Neural cell (in vitro differentiated cells): Measurements from ENCODE around the gene GRIK3. TPM values are rescaled to one million over a fixed set of nuclear protein-coding genes. Genes with fewer than 3 reads are reported as not detected.

Source experiments
- H2AFZ ChIP-seq: fragments of 200-600, 300-800 bp; sonication (generic), shearing (Covaris generic); 2 replicates; pipeline ENCODE4 v1.6.0; 2014; ENCODE audit warnings: low read depth, mild to moderate bottlenecking, antibody characterized with exemption, low read length, moderate library complexity
- H3F3A ChIP-seq: fragments of 200-600 bp; shearing (Covaris generic); 2 replicates; pipeline ENCODE4 v1.6.1; 2016; ENCODE audit warnings: mild to moderate bottlenecking, moderate library complexity, mixed read lengths, antibody characterized with exemption, low read length; ENCODE audit not compliant: insufficient read depth, poor library complexity, severe bottlenecking
- H3K27ac ChIP-seq: fragments of 200-600, 300-800 bp; sonication (generic), shearing (Covaris generic); 2 replicates; pipeline ENCODE4 v1.5.1; 2014; ENCODE audit warnings: mild to moderate bottlenecking, low read length, moderate library complexity
- H3K27me3 ChIP-seq: fragments of 300-800, 200-600 bp; sonication (generic), shearing (Covaris generic); 2 replicates; pipeline ENCODE4 v1.6.0; 2014; ENCODE audit warnings: mild to moderate bottlenecking, low read depth, low read length, moderate library complexity; ENCODE audit not compliant: insufficient read depth
- H3K36me3 ChIP-seq: fragments of 300-800, 200-600 bp; sonication (generic), shearing (Covaris generic); 2 replicates; pipeline ENCODE4 v1.5.1; 2014; ENCODE audit warnings: mild to moderate bottlenecking, antibody characterized with exemption, low read length, moderate library complexity; ENCODE audit not compliant: insufficient read depth
- H3K4me2 ChIP-seq: fragments of 300-800, 200-600 bp; sonication (generic), shearing (Covaris generic); 2 replicates; pipeline ENCODE4 v1.6.0; 2014; ENCODE audit warnings: mild to moderate bottlenecking, low read length
- H3K4me3 ChIP-seq: fragments of 300-800, 200-600 bp; sonication (generic), shearing (Covaris generic); 2 replicates; pipeline ENCODE4 v1.5.1; 2014; ENCODE audit warnings: mild to moderate bottlenecking, low read length, moderate library complexity
- H3K79me2 ChIP-seq: fragments of 200-600 bp; shearing (Covaris generic); replicated peaks from 2 replicates; pipeline ENCODE4 v1.6.0; 2014; ENCODE audit warnings: mild to moderate bottlenecking, low read length, moderate library complexity; ENCODE audit not compliant: insufficient read depth
- H3K9ac ChIP-seq: fragments of 300-800, 200-600 bp; sonication (generic), shearing (Covaris generic); 2 replicates; pipeline ENCODE4 v1.6.1; 2016; ENCODE audit warnings: mild to moderate bottlenecking, low read length, mixed read lengths
- H3K9me2 ChIP-seq: fragments of 200-600 bp; shearing (Covaris generic); 2 replicates; pipeline ENCODE4 v1.6.1; 2016; ENCODE audit warnings: mild to moderate bottlenecking, low read length, mixed read lengths; ENCODE audit not compliant: insufficient read depth
- H3K9me3 ChIP-seq: fragments of 200-600, 300-800 bp; sonication (generic), shearing (Covaris generic); 2 replicates; pipeline ENCODE4 v1.6.1; 2016; ENCODE audit warnings: mild to moderate bottlenecking, mixed run types, low read length, moderate library complexity, mixed read lengths
- H4K20me1 ChIP-seq: fragments of 200-600 bp; shearing (Covaris generic); 2 replicates; pipeline ENCODE4 v1.6.1; 2016; ENCODE audit warnings: mild to moderate bottlenecking, mixed run types; ENCODE audit not compliant: insufficient read depth
- CTCF ChIP-seq: fragments of 450-650 bp; IDR thresholded peaks from 2 replicates; pipeline ENCODE4 v1.5.1; 2014; ENCODE audit warnings: antibody characterized with exemption, mild to moderate bottlenecking, moderate library complexity; ENCODE audit not compliant: poor library complexity, severe bottlenecking
- EP300 ChIP-seq: fragments of 450-650 bp; conservative IDR thresholded peaks from 2 replicates; pipeline ENCODE4 v1.6.1; 2014; ENCODE audit warnings: antibody characterized with exemption, mild to moderate bottlenecking, moderate library complexity; ENCODE audit not compliant: poor library complexity, severe bottlenecking
- EZH2 ChIP-seq: fragments of 200-600, 300-800 bp; shearing (Covaris generic), sonication (generic); IDR thresholded peaks from 2 replicates; pipeline ENCODE4 v1.6.1; 2014; ENCODE audit warnings: antibody characterized with exemption, low read length, borderline replicate concordance, mild to moderate bottlenecking; ENCODE audit not compliant: insufficient read depth, poor library complexity, severe bottlenecking
- MXI1 ChIP-seq: fragments of 450-650 bp; conservative IDR thresholded peaks from 2 replicates; pipeline ENCODE4 v1.6.1; 2014; ENCODE audit warnings: antibody characterized with exemption, mild to moderate bottlenecking; ENCODE audit not compliant: poor library complexity, severe bottlenecking
- POLR2AphosphoS5 ChIP-seq: IDR thresholded peaks from 2 replicates; pipeline ENCODE4 v1.6.1; 2012
- RAD21 ChIP-seq: fragments of 450-650 bp; conservative IDR thresholded peaks from 2 replicates; pipeline ENCODE4 v1.6.1; 2014; ENCODE audit warnings: antibody characterized with exemption, mild to moderate bottlenecking, moderate library complexity
- SMC3 ChIP-seq: fragments of 450-650 bp; conservative IDR thresholded peaks from 2 replicates; pipeline ENCODE4 v1.6.1; 2014; ENCODE audit warnings: antibody characterized with exemption, mild to moderate bottlenecking, moderate library complexity; ENCODE audit not compliant: poor library complexity
- TAF1 ChIP-seq: IDR thresholded peaks from 2 replicates; pipeline ENCODE4 v1.6.1; 2012; ENCODE audit warnings: low read depth
- polyA plus RNA-seq: library from polyadenylated mRNA; depleted of rRNA; stranded (reverse); fragments of >200 nt; gene quantifications from 2 replicates; pipeline ENCODE4 v1.2.3, GENCODE V29; 2014
- TF ChIP-seq, protein P1 (sequence below): IDR thresholded peaks from 2 replicates; pipeline ENCODE4 v1.6.1; 2012; ENCODE audit warnings: borderline replicate concordance

GRIK3 gene
- polyA plus RNA-seq, 1 donor from 2014 or later, result 5.0 TPM

DNA sequence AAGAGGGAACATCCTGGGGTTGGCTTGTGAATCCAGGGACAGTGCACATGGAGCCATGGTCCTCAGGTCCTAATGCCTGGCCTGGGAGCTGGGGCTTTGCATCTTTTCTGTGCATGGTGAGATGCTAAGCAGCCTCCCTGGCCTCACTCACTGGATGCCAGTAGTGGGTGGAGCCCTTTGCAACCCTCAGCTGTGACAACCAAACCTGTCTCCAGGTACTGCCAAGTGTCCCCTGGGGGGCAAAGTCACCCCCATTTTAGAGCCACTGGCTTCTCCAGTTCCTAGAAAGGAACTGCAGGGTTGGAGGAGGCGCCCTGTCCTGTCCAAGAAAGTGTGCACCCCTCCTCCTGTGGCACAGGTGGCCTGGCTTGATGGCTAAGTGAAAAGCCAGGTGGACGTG lies 44.6 kb upstream of the GRIK3 start:
- Histone ChIP-seq H3K27me3 (no peaks in the 10 kb centered on the region), H3K79me2 (no peaks in the 10 kb centered on the region), H4K20me1 (no peaks in the 10 kb centered on the region), H2AFZ (no peak overlapping the region), H3K9me2 (no peaks in the 10 kb centered on the region), H3K27ac (no peak overlapping the region), H3K9ac (no peak overlapping the region), H3K4me2 (no peak overlapping the region), H3K36me3 (no peaks in the 10 kb centered on the region), H3K4me3 (no peak overlapping the region), H3K9me3 (no peaks in the 10 kb centered on the region), H3F3A (no peaks in the 10 kb centered on the region)
- TF ChIP-seq, protein P1, sequence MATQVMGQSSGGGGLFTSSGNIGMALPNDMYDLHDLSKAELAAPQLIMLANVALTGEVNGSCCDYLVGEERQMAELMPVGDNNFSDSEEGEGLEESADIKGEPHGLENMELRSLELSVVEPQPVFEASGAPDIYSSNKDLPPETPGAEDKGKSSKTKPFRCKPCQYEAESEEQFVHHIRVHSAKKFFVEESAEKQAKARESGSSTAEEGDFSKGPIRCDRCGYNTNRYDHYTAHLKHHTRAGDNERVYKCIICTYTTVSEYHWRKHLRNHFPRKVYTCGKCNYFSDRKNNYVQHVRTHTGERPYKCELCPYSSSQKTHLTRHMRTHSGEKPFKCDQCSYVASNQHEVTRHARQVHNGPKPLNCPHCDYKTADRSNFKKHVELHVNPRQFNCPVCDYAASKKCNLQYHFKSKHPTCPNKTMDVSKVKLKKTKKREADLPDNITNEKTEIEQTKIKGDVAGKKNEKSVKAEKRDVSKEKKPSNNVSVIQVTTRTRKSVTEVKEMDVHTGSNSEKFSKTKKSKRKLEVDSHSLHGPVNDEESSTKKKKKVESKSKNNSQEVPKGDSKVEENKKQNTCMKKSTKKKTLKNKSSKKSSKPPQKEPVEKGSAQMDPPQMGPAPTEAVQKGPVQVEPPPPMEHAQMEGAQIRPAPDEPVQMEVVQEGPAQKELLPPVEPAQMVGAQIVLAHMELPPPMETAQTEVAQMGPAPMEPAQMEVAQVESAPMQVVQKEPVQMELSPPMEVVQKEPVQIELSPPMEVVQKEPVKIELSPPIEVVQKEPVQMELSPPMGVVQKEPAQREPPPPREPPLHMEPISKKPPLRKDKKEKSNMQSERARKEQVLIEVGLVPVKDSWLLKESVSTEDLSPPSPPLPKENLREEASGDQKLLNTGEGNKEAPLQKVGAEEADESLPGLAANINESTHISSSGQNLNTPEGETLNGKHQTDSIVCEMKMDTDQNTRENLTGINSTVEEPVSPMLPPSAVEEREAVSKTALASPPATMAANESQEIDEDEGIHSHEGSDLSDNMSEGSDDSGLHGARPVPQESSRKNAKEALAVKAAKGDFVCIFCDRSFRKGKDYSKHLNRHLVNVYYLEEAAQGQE, result no peak
- TF ChIP-seq SMC3, result no peak
- TF ChIP-seq MXI1, result no peak
- no peak for TF ChIP-seq POLR2AphosphoS5
- TF ChIP-seq EZH2, result no peak
- TF ChIP-seq EP300, result no peak
- no peak for TF ChIP-seq CTCF
- no peak for TF ChIP-seq TAF1
- no peak for TF ChIP-seq RAD21

DNA sequence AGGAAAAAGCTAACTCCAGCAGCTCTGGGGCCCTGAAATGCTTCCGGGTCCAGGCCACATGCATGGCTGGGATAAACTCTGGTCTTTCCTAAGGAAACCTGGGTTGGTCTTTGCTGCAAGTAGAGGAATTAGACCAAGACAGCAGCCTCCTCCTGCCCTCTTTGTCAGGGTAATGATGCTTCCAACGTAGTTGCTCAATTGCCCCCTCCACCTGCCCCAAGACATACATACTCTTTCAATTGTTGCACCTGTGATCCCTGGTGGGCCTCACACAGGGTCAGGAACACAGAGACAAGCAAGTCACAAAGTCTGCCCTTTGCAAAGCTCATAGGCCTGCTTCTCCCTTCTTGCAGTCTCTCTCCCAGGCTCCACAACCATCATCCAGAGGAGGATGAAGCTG lies 41.9 kb upstream of the GRIK3 start:
- Histone ChIP-seq H3K4me3 (no peak overlapping the region), H2AFZ (no peak overlapping the region), H3K4me2 (no peak overlapping the region), H3K27ac (no peak overlapping the region), H3K36me3 (no peaks in the 10 kb centered on the region), H3F3A (peaks cover 2% of the 10 kb centered on the region), H4K20me1 (no peaks in the 10 kb centered on the region), H3K9me3 (no peaks in the 10 kb centered on the region), H3K27me3 (peaks cover 6% of the 10 kb centered on the region), H3K9ac (no peak overlapping the region), H3K9me2 (no peaks in the 10 kb centered on the region), H3K79me2 (no peaks in the 10 kb centered on the region)
- TF ChIP-seq EZH2 (no peak), TAF1 (no peak), SMC3 (no peak), RAD21 (no peak), POLR2AphosphoS5 (no peak)
- TF ChIP-seq, protein P1, result no peak
